ENCODE data around the gene LRFN3. TPM values are rescaled to one million over a fixed set of nuclear protein-coding genes. Genes with fewer than 3 reads are reported as not detected.

The LRFN3 gene
- total RNA-seq, 1 experiment from 2014 or later: 10.2 TPM

DNA sequence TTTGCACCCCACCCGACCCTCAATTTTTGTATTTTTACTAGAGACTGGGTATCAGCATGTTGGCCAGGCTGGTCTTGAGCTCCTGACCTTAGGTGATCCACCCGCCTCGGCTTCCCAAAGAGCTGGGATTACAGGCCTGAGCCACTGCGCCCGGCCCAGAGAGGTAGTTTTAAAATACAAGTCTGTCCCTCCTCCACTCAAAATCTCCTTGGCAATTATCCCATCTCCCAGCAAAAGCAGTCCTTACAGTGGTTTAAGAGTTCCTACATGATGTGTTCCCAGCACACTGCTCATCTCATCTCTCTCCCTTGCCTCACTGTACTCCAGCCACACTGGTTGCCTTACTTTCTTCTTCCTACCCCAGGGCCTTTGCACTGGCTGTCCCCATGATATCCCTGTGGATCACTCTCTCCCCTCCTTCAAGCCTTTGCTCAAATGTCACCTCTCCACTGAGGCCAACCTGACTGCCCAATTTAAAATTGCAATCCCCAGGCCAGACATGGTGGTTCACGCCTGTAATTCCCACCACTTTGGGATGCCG is 24.3 kb downstream of the LRFN3 start:
- Histone ChIP-seq H3K4me1 (peaks cover 7% of the 10 kb centered on the region; the same call in 1 of the 2 replicates), H3K4me3 (ENCODE audit: low read depth, low read length) (no peak overlapping the region), H3K27me3 (replicated peaks; ENCODE audit: control insufficient read depth, insufficient read depth, low read length) (no peaks in the 10 kb centered on the region), H3K9me3 (no peaks in the 10 kb centered on the region), H3K36me3 (ENCODE audit: control insufficient read depth, insufficient read depth, low read length) (no peaks in the 10 kb centered on the region)
- no peak overlapping the region for H3K27ac Mint-ChIP-seq (ENCODE audit: unreplicated experiment)
- BruUV-seq (replicated peaks): no TSS peak
- TF ChIP-seq, protein P1, sequence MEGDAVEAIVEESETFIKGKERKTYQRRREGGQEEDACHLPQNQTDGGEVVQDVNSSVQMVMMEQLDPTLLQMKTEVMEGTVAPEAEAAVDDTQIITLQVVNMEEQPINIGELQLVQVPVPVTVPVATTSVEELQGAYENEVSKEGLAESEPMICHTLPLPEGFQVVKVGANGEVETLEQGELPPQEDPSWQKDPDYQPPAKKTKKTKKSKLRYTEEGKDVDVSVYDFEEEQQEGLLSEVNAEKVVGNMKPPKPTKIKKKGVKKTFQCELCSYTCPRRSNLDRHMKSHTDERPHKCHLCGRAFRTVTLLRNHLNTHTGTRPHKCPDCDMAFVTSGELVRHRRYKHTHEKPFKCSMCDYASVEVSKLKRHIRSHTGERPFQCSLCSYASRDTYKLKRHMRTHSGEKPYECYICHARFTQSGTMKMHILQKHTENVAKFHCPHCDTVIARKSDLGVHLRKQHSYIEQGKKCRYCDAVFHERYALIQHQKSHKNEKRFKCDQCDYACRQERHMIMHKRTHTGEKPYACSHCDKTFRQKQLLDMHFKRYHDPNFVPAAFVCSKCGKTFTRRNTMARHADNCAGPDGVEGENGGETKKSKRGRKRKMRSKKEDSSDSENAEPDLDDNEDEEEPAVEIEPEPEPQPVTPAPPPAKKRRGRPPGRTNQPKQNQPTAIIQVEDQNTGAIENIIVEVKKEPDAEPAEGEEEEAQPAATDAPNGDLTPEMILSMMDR (IDR thresholded peaks at IDR 0.05; ENCODE audit: insufficient read depth in 1 of 2, low read depth in 1 of 2, low read length in 1 of 2, severe bottlenecking in 1 of 2, unreplicated experiment in 1 of 2): no peak
- peaks cover 14% of the 10 kb centered on the region for H3K27me3 Mint-ChIP-seq (ENCODE audit: insufficient read depth, unreplicated experiment)
- POLR2A ChIA-PET: interaction anchor here (0.5 kb wide), 1 partner anchor 47 kb away, joined by 6 read pairs; no protein-coding TSS in a partner anchor
- H3K4me1 Mint-ChIP-seq (ENCODE audit: low read depth, unreplicated experiment): no peaks in the 10 kb centered on the region
- no peaks in the 10 kb centered on the region for H3K9me3 Mint-ChIP-seq (ENCODE audit: unreplicated experiment)
- H3K4me3 Mint-ChIP-seq (ENCODE audit: unreplicated experiment): no peak overlapping the region
- H3K36me3 Mint-ChIP-seq (ENCODE audit: insufficient read depth, unreplicated experiment): no peaks in the 10 kb centered on the region
- CTCF ChIA-PET: no interaction called here
- DNase-seq: no peak
- intact Hi-C loops (cut with micrococcal nuclease; ENCODE audit: unreplicated experiment): no loop called here

DNA sequence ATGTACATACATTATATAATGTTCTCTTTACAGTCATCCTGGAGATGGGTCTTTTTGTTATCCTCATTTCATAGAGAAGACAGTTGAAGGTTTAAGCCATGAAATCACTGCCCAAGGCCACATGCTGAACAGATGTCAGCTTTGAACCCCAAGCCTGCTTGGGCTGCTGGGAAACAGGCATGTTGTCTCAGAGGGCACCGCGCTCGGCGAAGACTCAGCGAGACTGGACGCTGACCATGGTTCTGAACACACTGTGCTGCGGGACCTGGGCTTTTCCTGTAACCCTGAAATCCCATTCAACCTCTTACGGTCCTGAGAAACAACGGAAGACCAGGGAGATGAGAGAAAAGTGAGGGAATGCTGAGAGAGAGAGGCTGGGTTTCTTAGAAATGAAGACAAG is 27.3 kb downstream of the LRFN3 start:
- CTCF ChIA-PET: no interaction called here
- peak; percentile 67 to 75 for DNase-seq
- H3K4me1 Mint-ChIP-seq (ENCODE audit: low read depth, unreplicated experiment): no peaks in the 10 kb centered on the region

DNA sequence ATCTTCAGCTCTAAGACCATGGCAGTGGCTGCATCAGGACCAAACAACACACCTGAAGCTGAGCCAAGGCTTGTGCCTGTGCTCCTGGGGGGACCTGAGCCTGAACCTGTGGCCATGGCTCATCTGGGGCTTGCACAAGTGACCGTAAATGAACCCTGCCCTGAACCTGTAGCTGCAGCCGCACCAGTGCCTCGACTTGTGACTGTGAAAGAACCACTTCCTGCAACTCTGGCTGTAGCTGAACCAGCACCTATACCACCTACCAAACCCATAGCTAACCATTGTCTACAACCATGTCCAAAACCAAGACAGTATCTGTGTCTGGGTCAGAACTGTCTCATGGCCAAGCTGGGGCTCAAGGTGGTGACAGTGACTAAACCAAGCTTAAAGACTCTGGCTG is 30.6 kb downstream of the LRFN3 start:
- H3K27ac Mint-ChIP-seq (ENCODE audit: unreplicated experiment): no peak overlapping the region
- intact Hi-C loops (cut with micrococcal nuclease; ENCODE audit: unreplicated experiment): no loop called here
- TF ChIP-seq, protein P1 (IDR thresholded peaks at IDR 0.05; ENCODE audit: insufficient read depth in 1 of 2, low read depth in 1 of 2, low read length in 1 of 2, severe bottlenecking in 1 of 2, unreplicated experiment in 1 of 2): no peak
- H3K36me3 ChIP-seq (ENCODE audit: control insufficient read depth, insufficient read depth, low read length): no peaks in the 10 kb centered on the region
- DNase-seq: no peak
- H3K4me1 Mint-ChIP-seq (ENCODE audit: low read depth, unreplicated experiment): no peaks in the 10 kb centered on the region
- H3K4me1 ChIP-seq: no peaks in the 10 kb centered on the region
- H3K9me3 Mint-ChIP-seq (ENCODE audit: unreplicated experiment): no peaks in the 10 kb centered on the region
- ChIA-PET CTCF (no interaction called here), POLR2A (no interaction called here)
- H3K9me3 ChIP-seq: no peaks in the 10 kb centered on the region
- BruUV-seq (replicated peaks): no TSS peak
- no peaks in the 10 kb centered on the region; the same call in 1 of the 2 replicates for H3K27me3 ChIP-seq (replicated peaks; ENCODE audit: control insufficient read depth, insufficient read depth, low read length)
- H3K36me3 Mint-ChIP-seq (ENCODE audit: insufficient read depth, unreplicated experiment): no peaks in the 10 kb centered on the region
- no peak overlapping the region for H3K4me3 Mint-ChIP-seq (ENCODE audit: unreplicated experiment)
- H3K27me3 Mint-ChIP-seq (ENCODE audit: insufficient read depth, unreplicated experiment): peaks cover 2% of the 10 kb centered on the region
- H3K4me3 ChIP-seq (ENCODE audit: low read depth, low read length): no peak overlapping the region

More for the DNA sequence above, 27.3 kb downstream of the LRFN3 start:
- Histone ChIP-seq H3K9me3 (no peaks in the 10 kb centered on the region), H3K4me1 (peaks cover 7% of the 10 kb centered on the region; the same call in 1 of the 2 replicates), H3K27me3 (replicated peaks; ENCODE audit: control insufficient read depth, insufficient read depth, low read length) (no peaks in the 10 kb centered on the region; the same call in 1 of the 2 replicates), H3K4me3 (ENCODE audit: low read depth, low read length) (no peak overlapping the region), H3K36me3 (ENCODE audit: control insufficient read depth, insufficient read depth, low read length) (no peaks in the 10 kb centered on the region)
- H3K4me3 Mint-ChIP-seq (ENCODE audit: unreplicated experiment): no peak overlapping the region
- POLR2A ChIA-PET: no interaction called here
- no peaks in the 10 kb centered on the region for H3K36me3 Mint-ChIP-seq (ENCODE audit: insufficient read depth, unreplicated experiment)
- peaks cover 7% of the 10 kb centered on the region for H3K27me3 Mint-ChIP-seq (ENCODE audit: insufficient read depth, unreplicated experiment)
- no TSS peak for BruUV-seq (replicated peaks)
- H3K27ac Mint-ChIP-seq (ENCODE audit: unreplicated experiment): no peak overlapping the region
- no peaks in the 10 kb centered on the region for H3K9me3 Mint-ChIP-seq (ENCODE audit: unreplicated experiment)
- intact Hi-C loops (cut with micrococcal nuclease; ENCODE audit: unreplicated experiment): no loop called here
- TF ChIP-seq, protein P1 (IDR thresholded peaks at IDR 0.05; ENCODE audit: insufficient read depth in 1 of 2, low read depth in 1 of 2, low read length in 1 of 2, severe bottlenecking in 1 of 2, unreplicated experiment in 1 of 2): no peak
